Measurements from ENCODE around the gene PTPN3.

DNA sequence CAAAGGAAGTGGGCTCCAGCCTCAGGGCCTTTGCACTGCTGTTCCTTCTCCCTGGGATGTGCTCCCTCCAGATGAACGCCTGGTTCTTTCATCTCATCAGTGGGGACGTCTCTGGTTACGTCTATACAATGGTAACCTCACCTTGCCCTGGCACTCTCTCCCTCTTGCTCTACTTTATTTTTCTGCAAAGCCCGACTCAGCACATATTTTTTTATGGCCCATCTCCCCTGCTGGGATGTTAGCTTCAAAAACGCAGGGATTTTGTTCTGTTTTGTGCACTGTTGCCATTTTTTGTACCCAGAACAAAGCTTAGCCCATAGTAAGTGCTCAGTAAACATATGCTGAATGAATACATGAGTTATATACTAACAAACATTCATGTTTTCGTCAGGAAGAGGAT, 37.5 kb downstream of the PTPN3 start:
- TF ChIP-seq EZH2phosphoT487 (IDR thresholded peaks at IDR 0.05; ENCODE audit: unreplicated experiment) (no peak), POLR2AphosphoS5 (IDR thresholded peaks at IDR 0.05; ENCODE audit: low read depth) (no peak), EZH2 (IDR thresholded peaks at IDR 0.05; ENCODE audit: low read depth, unreplicated experiment) (no peak), NANOG (IDR thresholded peaks at IDR 0.05; ENCODE audit: borderline replicate concordance) (no peak), STAT1 (IDR thresholded peaks at IDR 0.05; ENCODE audit: unreplicated experiment) (no peak)
- TF ChIP-seq, protein P1, sequence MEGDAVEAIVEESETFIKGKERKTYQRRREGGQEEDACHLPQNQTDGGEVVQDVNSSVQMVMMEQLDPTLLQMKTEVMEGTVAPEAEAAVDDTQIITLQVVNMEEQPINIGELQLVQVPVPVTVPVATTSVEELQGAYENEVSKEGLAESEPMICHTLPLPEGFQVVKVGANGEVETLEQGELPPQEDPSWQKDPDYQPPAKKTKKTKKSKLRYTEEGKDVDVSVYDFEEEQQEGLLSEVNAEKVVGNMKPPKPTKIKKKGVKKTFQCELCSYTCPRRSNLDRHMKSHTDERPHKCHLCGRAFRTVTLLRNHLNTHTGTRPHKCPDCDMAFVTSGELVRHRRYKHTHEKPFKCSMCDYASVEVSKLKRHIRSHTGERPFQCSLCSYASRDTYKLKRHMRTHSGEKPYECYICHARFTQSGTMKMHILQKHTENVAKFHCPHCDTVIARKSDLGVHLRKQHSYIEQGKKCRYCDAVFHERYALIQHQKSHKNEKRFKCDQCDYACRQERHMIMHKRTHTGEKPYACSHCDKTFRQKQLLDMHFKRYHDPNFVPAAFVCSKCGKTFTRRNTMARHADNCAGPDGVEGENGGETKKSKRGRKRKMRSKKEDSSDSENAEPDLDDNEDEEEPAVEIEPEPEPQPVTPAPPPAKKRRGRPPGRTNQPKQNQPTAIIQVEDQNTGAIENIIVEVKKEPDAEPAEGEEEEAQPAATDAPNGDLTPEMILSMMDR (conservative IDR thresholded peaks at IDR 0.05; ENCODE audit: low read depth in 2 of 2), result no peak
- TF ChIP-seq, protein P2, sequence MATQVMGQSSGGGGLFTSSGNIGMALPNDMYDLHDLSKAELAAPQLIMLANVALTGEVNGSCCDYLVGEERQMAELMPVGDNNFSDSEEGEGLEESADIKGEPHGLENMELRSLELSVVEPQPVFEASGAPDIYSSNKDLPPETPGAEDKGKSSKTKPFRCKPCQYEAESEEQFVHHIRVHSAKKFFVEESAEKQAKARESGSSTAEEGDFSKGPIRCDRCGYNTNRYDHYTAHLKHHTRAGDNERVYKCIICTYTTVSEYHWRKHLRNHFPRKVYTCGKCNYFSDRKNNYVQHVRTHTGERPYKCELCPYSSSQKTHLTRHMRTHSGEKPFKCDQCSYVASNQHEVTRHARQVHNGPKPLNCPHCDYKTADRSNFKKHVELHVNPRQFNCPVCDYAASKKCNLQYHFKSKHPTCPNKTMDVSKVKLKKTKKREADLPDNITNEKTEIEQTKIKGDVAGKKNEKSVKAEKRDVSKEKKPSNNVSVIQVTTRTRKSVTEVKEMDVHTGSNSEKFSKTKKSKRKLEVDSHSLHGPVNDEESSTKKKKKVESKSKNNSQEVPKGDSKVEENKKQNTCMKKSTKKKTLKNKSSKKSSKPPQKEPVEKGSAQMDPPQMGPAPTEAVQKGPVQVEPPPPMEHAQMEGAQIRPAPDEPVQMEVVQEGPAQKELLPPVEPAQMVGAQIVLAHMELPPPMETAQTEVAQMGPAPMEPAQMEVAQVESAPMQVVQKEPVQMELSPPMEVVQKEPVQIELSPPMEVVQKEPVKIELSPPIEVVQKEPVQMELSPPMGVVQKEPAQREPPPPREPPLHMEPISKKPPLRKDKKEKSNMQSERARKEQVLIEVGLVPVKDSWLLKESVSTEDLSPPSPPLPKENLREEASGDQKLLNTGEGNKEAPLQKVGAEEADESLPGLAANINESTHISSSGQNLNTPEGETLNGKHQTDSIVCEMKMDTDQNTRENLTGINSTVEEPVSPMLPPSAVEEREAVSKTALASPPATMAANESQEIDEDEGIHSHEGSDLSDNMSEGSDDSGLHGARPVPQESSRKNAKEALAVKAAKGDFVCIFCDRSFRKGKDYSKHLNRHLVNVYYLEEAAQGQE (IDR thresholded peaks at IDR 0.05; ENCODE audit: unreplicated experiment), result no peak
- TF ChIP-seq, protein P3, sequence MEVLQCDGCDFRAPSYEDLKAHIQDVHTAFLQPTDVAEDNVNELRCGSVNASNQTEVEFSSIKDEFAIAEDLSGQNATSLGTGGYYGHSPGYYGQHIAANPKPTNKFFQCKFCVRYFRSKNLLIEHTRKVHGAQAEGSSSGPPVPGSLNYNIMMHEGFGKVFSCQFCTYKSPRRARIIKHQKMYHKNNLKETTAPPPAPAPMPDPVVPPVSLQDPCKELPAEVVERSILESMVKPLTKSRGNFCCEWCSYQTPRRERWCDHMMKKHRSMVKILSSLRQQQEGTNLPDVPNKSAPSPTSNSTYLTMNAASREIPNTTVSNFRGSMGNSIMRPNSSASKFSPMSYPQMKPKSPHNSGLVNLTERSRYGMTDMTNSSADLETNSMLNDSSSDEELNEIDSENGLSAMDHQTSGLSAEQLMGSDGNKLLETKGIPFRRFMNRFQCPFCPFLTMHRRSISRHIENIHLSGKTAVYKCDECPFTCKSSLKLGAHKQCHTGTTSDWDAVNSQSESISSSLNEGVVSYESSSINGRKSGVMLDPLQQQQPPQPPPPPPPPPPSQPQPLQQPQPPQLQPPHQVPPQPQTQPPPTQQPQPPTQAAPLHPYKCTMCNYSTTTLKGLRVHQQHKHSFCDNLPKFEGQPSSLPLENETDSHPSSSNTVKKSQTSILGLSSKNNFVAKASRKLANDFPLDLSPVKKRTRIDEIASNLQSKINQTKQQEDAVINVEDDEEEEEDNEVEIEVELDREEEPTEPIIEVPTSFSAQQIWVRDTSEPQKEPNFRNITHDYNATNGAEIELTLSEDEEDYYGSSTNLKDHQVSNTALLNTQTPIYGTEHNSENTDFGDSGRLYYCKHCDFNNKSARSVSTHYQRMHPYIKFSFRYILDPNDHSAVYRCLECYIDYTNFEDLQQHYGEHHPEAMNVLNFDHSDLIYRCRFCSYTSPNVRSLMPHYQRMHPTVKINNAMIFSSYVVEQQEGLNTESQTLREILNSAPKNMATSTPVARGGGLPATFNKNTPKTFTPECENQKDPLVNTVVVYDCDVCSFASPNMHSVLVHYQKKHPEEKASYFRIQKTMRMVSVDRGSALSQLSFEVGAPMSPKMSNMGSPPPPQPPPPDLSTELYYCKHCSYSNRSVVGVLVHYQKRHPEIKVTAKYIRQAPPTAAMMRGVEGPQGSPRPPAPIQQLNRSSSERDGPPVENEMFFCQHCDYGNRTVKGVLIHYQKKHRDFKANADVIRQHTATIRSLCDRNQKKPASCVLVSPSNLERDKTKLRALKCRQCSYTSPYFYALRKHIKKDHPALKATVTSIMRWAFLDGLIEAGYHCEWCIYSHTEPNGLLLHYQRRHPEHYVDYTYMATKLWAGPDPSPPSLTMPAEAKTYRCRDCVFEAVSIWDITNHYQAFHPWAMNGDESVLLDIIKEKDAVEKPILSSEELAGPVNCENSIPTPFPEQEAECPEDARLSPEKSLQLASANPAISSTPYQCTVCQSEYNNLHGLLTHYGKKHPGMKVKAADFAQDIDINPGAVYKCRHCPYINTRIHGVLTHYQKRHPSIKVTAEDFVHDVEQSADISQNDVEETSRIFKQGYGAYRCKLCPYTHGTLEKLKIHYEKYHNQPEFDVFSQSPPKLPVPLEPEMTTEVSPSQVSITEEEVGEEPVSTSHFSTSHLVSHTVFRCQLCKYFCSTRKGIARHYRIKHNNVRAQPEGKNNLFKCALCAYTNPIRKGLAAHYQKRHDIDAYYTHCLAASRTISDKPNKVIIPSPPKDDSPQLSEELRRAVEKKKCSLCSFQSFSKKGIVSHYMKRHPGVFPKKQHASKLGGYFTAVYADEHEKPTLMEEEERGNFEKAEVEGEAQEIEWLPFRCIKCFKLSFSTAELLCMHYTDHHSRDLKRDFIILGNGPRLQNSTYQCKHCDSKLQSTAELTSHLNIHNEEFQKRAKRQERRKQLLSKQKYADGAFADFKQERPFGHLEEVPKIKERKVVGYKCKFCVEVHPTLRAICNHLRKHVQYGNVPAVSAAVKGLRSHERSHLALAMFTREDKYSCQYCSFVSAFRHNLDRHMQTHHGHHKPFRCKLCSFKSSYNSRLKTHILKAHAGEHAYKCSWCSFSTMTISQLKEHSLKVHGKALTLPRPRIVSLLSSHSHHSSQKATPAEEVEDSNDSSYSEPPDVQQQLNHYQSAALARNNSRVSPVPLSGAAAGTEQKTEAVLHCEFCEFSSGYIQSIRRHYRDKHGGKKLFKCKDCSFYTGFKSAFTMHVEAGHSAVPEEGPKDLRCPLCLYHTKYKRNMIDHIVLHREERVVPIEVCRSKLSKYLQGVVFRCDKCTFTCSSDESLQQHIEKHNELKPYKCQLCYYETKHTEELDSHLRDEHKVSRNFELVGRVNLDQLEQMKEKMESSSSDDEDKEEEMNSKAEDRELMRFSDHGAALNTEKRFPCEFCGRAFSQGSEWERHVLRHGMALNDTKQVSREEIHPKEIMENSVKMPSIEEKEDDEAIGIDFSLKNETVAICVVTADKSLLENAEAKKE (CRISPR knock-in tag; IDR thresholded peaks at IDR 0.05), result no peak
